ENCODE measurements around the gene ACAD10.

DNA sequence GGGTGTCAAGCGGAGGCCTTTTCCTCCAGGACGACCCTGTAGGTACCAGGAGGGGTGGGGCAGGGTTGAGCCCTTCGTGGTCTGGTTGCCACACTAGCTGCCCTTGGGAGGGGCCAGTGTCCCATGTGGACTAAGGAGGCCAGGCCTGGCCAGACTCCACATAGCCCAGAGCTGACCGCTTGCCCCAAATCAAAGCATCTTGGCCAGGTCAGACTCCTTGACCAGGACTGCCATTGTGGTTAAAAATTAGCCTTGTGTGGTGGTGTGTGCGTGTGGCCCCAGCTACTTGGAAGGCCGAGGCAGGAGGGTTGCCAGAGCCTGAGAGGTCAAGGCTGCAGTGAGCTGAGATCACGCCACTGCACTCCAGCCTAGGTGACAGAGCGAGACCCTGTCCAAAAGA is 105.7 kb downstream of the ACAD10 start:
- TF ChIP-seq CTCF (IDR thresholded peaks at IDR 0.05; ENCODE audit: insufficient read depth, low read depth, low read length) (no peak), EZH2 (IDR thresholded peaks at IDR 0.05; ENCODE audit: insufficient read depth, low read length) (no peak)
